ENCODE measurements around the gene TUBB2B.

The TUBB2B gene

GRCh38 chr6:3226042-3226441 is 1.4 kb downstream of the TUBB2B start:
- H3K4me3 ChIP-seq (ENCODE audit: low read depth, low read length): no peak overlapping the region
- H3K27ac ChIP-seq: no peak overlapping the region
- H3K27me3 ChIP-seq (replicated peaks): peaks cover 46% of the 10 kb centered on the region
- TF ChIP-seq, protein P1, sequence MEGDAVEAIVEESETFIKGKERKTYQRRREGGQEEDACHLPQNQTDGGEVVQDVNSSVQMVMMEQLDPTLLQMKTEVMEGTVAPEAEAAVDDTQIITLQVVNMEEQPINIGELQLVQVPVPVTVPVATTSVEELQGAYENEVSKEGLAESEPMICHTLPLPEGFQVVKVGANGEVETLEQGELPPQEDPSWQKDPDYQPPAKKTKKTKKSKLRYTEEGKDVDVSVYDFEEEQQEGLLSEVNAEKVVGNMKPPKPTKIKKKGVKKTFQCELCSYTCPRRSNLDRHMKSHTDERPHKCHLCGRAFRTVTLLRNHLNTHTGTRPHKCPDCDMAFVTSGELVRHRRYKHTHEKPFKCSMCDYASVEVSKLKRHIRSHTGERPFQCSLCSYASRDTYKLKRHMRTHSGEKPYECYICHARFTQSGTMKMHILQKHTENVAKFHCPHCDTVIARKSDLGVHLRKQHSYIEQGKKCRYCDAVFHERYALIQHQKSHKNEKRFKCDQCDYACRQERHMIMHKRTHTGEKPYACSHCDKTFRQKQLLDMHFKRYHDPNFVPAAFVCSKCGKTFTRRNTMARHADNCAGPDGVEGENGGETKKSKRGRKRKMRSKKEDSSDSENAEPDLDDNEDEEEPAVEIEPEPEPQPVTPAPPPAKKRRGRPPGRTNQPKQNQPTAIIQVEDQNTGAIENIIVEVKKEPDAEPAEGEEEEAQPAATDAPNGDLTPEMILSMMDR (IDR thresholded peaks at IDR 0.05; ENCODE audit: low read depth, low read length, missing control alignments): no peak
- no peaks in the 10 kb centered on the region for H3K36me3 ChIP-seq (replicated peaks)
- in situ Hi-C loops (cut with HindIII; ENCODE audit: low pct_ligation_motif_present, low sequenced_read_pairs): no loop called here
- DNase-seq: no peak

DNA sequence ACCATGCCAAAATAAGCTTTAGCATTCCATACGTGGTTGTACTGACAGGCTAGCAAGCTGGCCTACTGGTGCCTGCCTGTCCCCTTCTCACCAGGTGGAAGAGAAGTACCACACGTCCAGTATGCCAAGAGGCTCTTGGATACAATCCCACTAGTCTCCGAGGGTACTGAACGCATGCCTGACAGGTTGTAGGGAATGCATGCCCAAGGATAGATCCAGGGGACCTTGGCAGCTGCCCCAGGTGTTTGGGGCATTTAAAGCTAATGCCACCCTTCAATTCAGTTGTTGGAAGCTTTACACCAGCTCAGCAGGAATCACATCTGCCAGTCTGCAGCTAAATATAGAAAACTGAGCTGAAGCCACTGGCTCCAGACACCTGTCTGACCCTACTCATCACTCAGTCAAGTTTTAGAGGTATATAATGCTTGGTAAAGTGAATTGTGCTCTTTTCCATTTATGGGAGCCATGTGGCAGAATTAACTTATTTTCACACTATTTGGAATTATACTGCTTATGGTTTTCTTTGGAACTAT is 4.9 kb downstream of the TUBB2B start:
- H3K4me3 ChIP-seq (ENCODE audit: low read depth, low read length): no peak overlapping the region
- no peaks in the 10 kb centered on the region for H3K36me3 ChIP-seq (replicated peaks)
- in situ Hi-C loops (cut with HindIII; ENCODE audit: low pct_ligation_motif_present, low sequenced_read_pairs): no loop called here
- peaks cover 27% of the 10 kb centered on the region for H3K27me3 ChIP-seq (replicated peaks)
- TF ChIP-seq, protein P1 (IDR thresholded peaks at IDR 0.05; ENCODE audit: low read depth, low read length, missing control alignments): no peak
- DNase-seq: no peak
- H3K27ac ChIP-seq: no peak overlapping the region

GRCh38 chr6:3221578-3221977 is 5.9 kb downstream of the TUBB2B start:
- in situ Hi-C loops (cut with HindIII; ENCODE audit: low pct_ligation_motif_present, low sequenced_read_pairs): no loop called here
- TF ChIP-seq, protein P1 (IDR thresholded peaks at IDR 0.05; ENCODE audit: low read depth, low read length, missing control alignments): no peak
- no peak overlapping the region for H3K4me3 ChIP-seq (ENCODE audit: low read depth, low read length)

DNA sequence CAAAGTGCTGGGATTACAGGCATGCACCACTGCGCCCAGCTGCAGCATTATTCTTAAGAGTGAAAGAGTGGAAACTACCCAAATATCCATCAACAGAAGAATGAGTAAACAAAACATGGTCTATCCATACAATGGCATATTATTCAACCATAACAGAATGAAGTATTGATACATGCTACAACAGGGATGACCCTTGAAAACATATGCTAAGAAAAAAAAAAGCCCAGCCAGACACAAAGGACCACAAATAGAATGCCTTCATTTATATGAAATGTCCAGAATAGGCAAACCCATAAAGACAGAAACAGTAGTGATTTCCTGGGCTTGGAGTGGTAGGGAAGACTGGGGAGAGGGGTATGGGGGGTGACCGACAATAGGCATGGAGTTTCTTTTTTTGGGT is 7.1 kb downstream of the TUBB2B start:
- Histone ChIP-seq H3K27me3 (replicated peaks) (peaks cover 10% of the 10 kb centered on the region), H3K36me3 (replicated peaks) (no peaks in the 10 kb centered on the region), H3K4me3 (ENCODE audit: low read depth, low read length) (no peak overlapping the region), H3K27ac (no peak overlapping the region)
- no peak for DNase-seq
- TF ChIP-seq, protein P1 (IDR thresholded peaks at IDR 0.05; ENCODE audit: low read depth, low read length, missing control alignments): no peak
- in situ Hi-C loops (cut with HindIII; ENCODE audit: low pct_ligation_motif_present, low sequenced_read_pairs): no loop called here

More at GRCh38 chr6:3221578-3221977, 5.9 kb downstream of the TUBB2B start:
- no peak overlapping the region for H3K27ac ChIP-seq
- H3K36me3 ChIP-seq (replicated peaks): no peaks in the 10 kb centered on the region
- H3K27me3 ChIP-seq (replicated peaks): peaks cover 17% of the 10 kb centered on the region
- DNase-seq: no peak

DNA sequence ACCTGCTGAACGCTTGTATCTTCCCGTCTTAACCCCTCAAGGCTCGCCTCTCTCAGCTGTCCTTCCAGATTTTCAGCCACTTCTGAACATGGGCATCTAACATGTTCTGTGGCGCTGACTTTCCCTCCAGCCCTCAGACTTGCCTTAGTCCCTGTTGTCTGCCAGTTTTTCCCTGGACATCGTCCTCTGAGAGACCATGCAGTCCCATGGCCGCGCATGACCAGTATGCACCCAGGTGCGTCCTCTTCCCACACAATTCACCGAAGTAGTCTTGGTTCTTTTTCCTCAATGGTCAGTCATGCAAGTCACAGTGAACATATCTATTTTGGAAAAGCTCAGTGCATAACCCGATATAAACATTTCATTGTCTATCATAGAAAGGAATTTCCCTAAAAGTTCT is 9.2 kb downstream of the TUBB2B start:
- Histone ChIP-seq H3K36me3 (replicated peaks) (no peaks in the 10 kb centered on the region), H3K4me3 (ENCODE audit: low read depth, low read length) (no peak overlapping the region), H3K27ac (no peak overlapping the region), H3K27me3 (replicated peaks) (peaks cover 10% of the 10 kb centered on the region)
- no peak for DNase-seq
- in situ Hi-C loops (cut with HindIII; ENCODE audit: low pct_ligation_motif_present, low sequenced_read_pairs): no loop called here
- TF ChIP-seq, protein P1 (IDR thresholded peaks at IDR 0.05; ENCODE audit: low read depth, low read length, missing control alignments): no peak

DNA sequence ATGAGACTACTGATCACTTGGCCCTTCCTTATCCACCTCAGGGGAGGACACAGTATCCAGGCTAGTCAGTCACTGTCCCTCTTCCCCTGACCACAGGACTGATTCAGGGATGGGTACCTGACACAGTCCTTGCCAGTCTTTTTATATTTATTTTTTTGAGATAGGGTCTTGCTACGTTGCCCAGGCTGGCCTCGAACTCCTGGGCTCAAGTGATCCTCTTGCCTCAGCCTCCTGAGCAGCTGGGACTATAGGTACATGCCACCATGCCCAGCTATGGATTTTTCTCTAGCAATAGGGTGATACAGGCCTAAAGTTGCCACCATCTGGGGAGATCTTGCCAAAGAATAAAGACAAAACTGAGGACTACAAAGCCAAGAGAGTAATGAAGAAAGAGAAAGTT is 10.2 kb downstream of the TUBB2B start:
- TF ChIP-seq, protein P1 (IDR thresholded peaks at IDR 0.05; ENCODE audit: low read depth, low read length, missing control alignments): no peak
- Histone ChIP-seq H3K4me3 (ENCODE audit: low read depth, low read length) (no peak overlapping the region), H3K36me3 (replicated peaks) (no peaks in the 10 kb centered on the region), H3K27ac (no peak overlapping the region), H3K27me3 (replicated peaks) (peaks cover 10% of the 10 kb centered on the region)
- no peak for DNase-seq
- in situ Hi-C loops (cut with HindIII; ENCODE audit: low pct_ligation_motif_present, low sequenced_read_pairs): no loop called here
